GM12891 (cell line): ENCODE measurements around the gene STK16.
A peak's percentile ranks its signal among the peaks of the same experiment; 100 is the strongest.

Source experiments
- PAX5 ChIP-seq: IDR thresholded peaks from 2 replicates; pipeline ENCODE4 v1.6.1; 2011; ENCODE audit warnings: low read length, moderate library complexity, mild to moderate bottlenecking; ENCODE audit not compliant: insufficient read depth, severe bottlenecking
- POLR2A ChIP-seq: IDR thresholded peaks from 2 replicates; pipeline ENCODE4 v1.6.1; 2011; ENCODE audit warnings: low read depth, low read length, control low read depth
- POLR2AphosphoS5 ChIP-seq: IDR thresholded peaks from 2 replicates; pipeline ENCODE4 v1.6.1; 2011; ENCODE audit warnings: low read depth, low read length, control low read depth
- SPI1 ChIP-seq: IDR thresholded peaks from 2 replicates; pipeline ENCODE4 v1.6.1; 2011; ENCODE audit warnings: low read depth, low read length, control low read depth
- TAF1 ChIP-seq: IDR thresholded peaks from 2 replicates; pipeline ENCODE4 v1.6.1; 2011; ENCODE audit warnings: low read depth, low read length, control low read depth

GRCh38 chr2:219228041-219228910, 17.0 kb upstream of the STK16 start:
- TF ChIP-seq TAF1 (no peak), POLR2A (no peak), POLR2AphosphoS5 (no peak), PAX5 (no peak), SPI1 (0 out of 2 replicates have a peak, but pooled peaks have one; percentile 28)
